SK-N-SH treated with all-trans-retinoic acid at 6 μM for 48 hours (cell line): ENCODE data around the gene DGKH.

Experiments used
- ARNTL ChIP-seq: fragments of 450-650 bp; formaldehyde crosslinking; IDR thresholded peaks from 2 replicates; pipeline ENCODE4 v1.5.0; 2020; ENCODE audit warnings: low read depth, mild to moderate bottlenecking, moderate library complexity, borderline replicate concordance
- ESRRG ChIP-seq: fragments of 250-450 bp; sonication (Bioruptor Pico); IDR thresholded peaks from 2 replicates; pipeline ENCODE4 v1.6.1; 2021; ENCODE audit warnings: mild to moderate bottlenecking
- GLIS3 ChIP-seq: fragments of 250-450 bp; sonication (Bioruptor Pico); IDR thresholded peaks from 2 replicates; pipeline ENCODE4 v1.5.0; 2020; ENCODE audit warnings: mild to moderate bottlenecking, moderate library complexity
- ISL1 ChIP-seq: fragments of 250-450 bp; sonication (Bioruptor Pico); IDR thresholded peaks from 2 replicates; pipeline ENCODE4 v2.1.2; 2022; ENCODE audit warnings: mild to moderate bottlenecking, moderate library complexity
- SNAI2 ChIP-seq: fragments of 250-450 bp; sonication (Bioruptor Pico); IDR thresholded peaks from 2 replicates; pipeline ENCODE4 v1.5.0; 2020; ENCODE audit warnings: mild to moderate bottlenecking, moderate library complexity
- TCF4 ChIP-seq: fragments of 250-450 bp; sonication (Bioruptor Pico); IDR thresholded peaks from 2 replicates; pipeline ENCODE4 v1.8.0; 2021; ENCODE audit warnings: mild to moderate bottlenecking, moderate library complexity, borderline replicate concordance
- TOX ChIP-seq: fragments of 250-450 bp; sonication (Bioruptor Pico); IDR thresholded peaks from 2 replicates; pipeline ENCODE4 v1.8.0; 2021; ENCODE audit warnings: mild to moderate bottlenecking, moderate library complexity, borderline replicate concordance
- ZFP30 ChIP-seq: fragments of 450-650 bp; formaldehyde crosslinking; IDR thresholded peaks from 2 replicates; pipeline ENCODE4 v1.5.0; 2022; ENCODE audit warnings: mild to moderate bottlenecking, moderate library complexity
- ZNF565 ChIP-seq: fragments of 450-650 bp; formaldehyde crosslinking; conservative IDR thresholded peaks from 2 replicates; pipeline ENCODE4 v1.5.0; 2020; ENCODE audit warnings: low read depth, mild to moderate bottlenecking, moderate library complexity
- ZNF70 ChIP-seq: fragments of 450-650 bp; formaldehyde crosslinking; IDR thresholded peaks from 2 replicates; pipeline ENCODE4 v1.5.0; 2020; ENCODE audit warnings: mild to moderate bottlenecking, moderate library complexity
- TF ChIP-seq, protein P1 (sequence below): fragments of 250-450 bp; sonication (Bioruptor Pico); IDR thresholded peaks from 2 replicates; pipeline ENCODE4 v1.8.0; 2020; ENCODE audit warnings: mild to moderate bottlenecking, moderate library complexity, borderline replicate concordance

DNA sequence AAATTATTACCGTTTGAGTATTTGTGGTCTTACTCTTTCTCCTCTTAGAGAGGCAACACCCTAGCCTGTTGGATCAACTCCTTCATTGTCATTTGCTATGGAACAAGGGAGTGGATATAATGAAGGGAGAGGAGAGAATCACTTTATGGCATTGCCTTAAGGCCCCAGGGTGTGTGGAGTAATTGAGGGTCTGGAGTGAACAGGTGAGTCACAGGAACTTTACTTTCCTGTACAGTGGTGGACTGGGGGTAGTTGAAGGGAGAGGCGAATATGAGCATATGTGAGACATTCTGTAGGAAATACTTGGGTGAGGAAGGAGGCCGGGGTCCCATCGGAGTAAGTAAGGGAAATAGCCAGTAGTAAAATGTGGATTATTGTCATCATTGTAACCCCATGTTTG is 17.0 kb downstream of the DGKH start:
- TF ChIP-seq ARNTL (CRISPR knock-in tag): no peak
- no peak for TF ChIP-seq TCF4 (CRISPR knock-in tag)
- no peak for TF ChIP-seq TOX
- no peak for TF ChIP-seq GLIS3
- no peak for TF ChIP-seq ZNF565 (CRISPR knock-in tag)
- TF ChIP-seq ISL1 (CRISPR knock-in tag): no peak
- TF ChIP-seq, protein P1, sequence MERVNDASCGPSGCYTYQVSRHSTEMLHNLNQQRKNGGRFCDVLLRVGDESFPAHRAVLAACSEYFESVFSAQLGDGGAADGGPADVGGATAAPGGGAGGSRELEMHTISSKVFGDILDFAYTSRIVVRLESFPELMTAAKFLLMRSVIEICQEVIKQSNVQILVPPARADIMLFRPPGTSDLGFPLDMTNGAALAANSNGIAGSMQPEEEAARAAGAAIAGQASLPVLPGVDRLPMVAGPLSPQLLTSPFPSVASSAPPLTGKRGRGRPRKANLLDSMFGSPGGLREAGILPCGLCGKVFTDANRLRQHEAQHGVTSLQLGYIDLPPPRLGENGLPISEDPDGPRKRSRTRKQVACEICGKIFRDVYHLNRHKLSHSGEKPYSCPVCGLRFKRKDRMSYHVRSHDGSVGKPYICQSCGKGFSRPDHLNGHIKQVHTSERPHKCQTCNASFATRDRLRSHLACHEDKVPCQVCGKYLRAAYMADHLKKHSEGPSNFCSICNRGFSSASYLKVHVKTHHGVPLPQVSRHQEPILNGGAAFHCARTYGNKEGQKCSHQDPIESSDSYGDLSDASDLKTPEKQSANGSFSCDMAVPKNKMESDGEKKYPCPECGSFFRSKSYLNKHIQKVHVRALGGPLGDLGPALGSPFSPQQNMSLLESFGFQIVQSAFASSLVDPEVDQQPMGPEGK: no peak
- TF ChIP-seq SNAI2: no peak
- TF ChIP-seq ZFP30 (CRISPR knock-in tag): no peak
- no peak for TF ChIP-seq ZNF70
- no peak for TF ChIP-seq ESRRG (CRISPR knock-in tag)
